Sciatic nerve (tissue), 2 donors: ENCODE results near the gene ATOSA. TPM values are rescaled to one million over a fixed set of nuclear protein-coding genes. Genes with fewer than 3 reads are reported as not detected.

Source experiments
- ATAC-seq: fragments of 200-7000 bp; cut with Tn5 transposase; one replicate; pipeline ENCODE4 v1.9.1; 2020; ENCODE audit warnings: mild to moderate bottlenecking, moderate library complexity
- DNase-seq: peaks from one replicate; pipeline ENCODE4 v3.0.0-alpha.2; 2020; ENCODE audit warnings: low spot score
- intact Hi-C: fragments of 100-400 bp; cut with DNase I; formaldehyde crosslinking; loops from one replicate; pipeline ENCODE4 v1.14.2; 2022
- total RNA-seq: library from RNA; stranded (reverse); fragmentation: NEBNext Ultra II Directional; extraction: Animal tissue kit (Norgen Biotek cat#: 25700); gene quantifications from one replicate; pipeline ENCODE4 v1.2.1, GENCODE V29; 2021
- donor health status: DM: no; HTN: no; CAD: no.
- donor health status: DM: no; HTN: no; CAD: no.

The ATOSA gene
- total RNA-seq, 1 donor from 2014 or later, result 39.3 TPM

- ATAC-seq, result no peak
These were observed 17.9 kb upstream of the ATOSA start for GRCh38 chr15:52697051-52697450.

DNA sequence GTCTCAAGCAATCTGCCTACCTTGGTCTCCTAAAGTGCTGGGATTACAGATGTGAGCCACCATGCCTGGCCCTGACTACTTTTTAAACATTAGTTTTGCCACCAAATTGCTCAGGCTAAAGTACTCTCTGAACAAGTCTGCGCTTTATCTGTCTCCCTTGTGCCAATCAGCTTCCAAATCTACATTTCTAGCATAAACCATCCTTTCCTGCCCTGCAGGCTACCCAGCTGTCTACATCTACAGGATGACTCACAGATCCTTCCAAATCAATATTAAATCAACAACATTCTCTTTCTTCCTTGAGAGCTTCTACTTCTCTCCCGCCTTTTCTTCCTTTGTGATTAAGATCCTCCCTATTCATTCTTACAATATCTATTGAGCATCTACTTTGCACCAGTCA is 16.0 kb upstream of the ATOSA start:
- intact Hi-C loops, result no loop called here
- no peak for ATAC-seq
- no peak for DNase-seq

More at GRCh38 chr15:52697051-52697450, 17.9 kb upstream of the ATOSA start:
- no peak for DNase-seq
- intact Hi-C loops, result no loop called here

- intact Hi-C loops, result no loop called here
- no peak for DNase-seq
- ATAC-seq, result no peak
These were observed 10.4 kb upstream of the ATOSA start for GRCh38 chr15:52689562-52689961.

GRCh38 chr15:52683580-52683979 is 4.4 kb upstream of the ATOSA start:
- intact Hi-C loops, result no loop called here
- DNase-seq (no peak), ATAC-seq (no peak)

DNA sequence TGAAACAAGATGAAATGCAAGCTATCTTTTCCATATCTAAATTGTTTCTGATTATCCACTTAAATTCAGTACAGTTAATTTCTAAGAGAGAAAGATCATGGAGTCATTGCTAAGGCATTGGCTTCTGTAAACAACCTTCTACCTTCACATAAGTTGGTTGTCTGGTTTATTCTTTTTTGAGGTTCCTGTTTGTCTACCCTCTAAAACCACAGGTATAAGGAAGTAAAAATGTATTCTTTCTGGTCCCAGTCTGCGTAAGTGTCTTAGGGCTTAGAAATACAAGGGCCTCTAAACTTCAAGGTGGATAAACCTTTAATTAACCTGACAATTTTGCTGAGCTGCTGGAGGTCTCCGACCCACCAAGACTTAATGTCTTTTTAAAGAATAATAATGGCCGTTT is 3.6 kb upstream of the ATOSA start:
- no peak for DNase-seq
- no peak for ATAC-seq
- intact Hi-C loops, result no loop called here

DNA sequence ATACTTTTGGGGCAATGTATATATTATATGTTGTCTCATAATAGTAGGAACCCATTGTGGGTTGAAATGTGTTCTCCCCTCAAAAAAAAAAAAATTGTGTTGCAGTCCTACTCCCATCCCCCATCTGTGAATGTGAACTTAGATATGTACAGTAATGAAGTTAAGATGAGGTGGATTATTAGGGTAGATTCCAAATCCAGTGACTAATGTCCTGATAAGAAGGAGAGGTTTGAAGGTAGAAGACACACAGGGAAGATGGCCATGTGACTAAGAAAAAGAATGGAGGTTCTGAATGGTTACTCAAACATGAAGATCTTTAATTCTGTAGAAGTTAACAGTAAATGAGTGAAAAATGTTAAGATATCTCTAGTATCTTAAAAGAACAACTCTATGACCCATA is 3.0 kb upstream of the ATOSA start:
- ATAC-seq (no peak), DNase-seq (no peak)
- intact Hi-C loops, result no loop called here

DNA sequence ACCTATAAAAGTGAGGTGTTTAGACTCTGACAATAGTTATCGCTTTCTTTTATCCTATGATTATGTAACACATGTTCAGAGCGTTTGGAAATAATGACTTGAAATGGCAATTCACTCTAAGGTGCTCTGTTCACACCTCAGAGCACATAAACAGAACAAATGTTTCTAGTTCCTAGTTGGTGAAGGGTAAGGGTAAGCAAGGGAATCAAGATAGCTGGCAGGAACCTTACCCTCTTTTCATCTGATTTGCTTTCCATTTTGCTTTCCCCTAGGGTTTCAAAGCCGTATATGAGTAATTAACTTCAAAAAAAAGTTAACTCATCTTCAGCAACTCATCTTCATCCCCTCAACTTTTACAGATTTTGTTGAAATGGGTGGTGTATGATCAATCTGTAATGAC is 2.3 kb upstream of the ATOSA start:
- ATAC-seq (no peak), DNase-seq (no peak)
- intact Hi-C loops, result no loop called here

DNA sequence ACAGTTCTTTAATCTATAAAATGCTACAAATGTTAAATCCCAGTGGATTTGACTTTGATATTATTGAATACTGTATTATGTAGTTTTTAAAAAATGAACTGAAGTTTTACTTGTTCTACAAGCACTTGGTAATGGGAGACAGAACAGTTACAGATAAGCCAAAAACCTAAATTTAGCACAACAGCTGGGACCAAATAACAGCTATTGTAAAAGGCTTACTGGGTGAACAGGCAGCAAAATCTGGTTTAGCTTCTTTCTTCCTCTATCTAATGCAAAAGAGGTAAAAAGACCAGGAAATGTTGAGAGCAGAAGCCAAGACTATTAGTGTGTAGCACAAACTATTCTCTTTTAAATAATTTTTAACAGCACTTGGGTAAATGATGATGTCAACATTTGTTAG is 1.6 kb upstream of the ATOSA start:
- intact Hi-C loops, result no loop called here
- ATAC-seq, result no peak
- DNase-seq, result no peak

GRCh38 chr15:52680041-52680391 is 828 bp upstream of the ATOSA start:
- intact Hi-C loops, result no loop called here
- peak; percentile 2 for ATAC-seq
- DNase-seq, result no peak

DNA sequence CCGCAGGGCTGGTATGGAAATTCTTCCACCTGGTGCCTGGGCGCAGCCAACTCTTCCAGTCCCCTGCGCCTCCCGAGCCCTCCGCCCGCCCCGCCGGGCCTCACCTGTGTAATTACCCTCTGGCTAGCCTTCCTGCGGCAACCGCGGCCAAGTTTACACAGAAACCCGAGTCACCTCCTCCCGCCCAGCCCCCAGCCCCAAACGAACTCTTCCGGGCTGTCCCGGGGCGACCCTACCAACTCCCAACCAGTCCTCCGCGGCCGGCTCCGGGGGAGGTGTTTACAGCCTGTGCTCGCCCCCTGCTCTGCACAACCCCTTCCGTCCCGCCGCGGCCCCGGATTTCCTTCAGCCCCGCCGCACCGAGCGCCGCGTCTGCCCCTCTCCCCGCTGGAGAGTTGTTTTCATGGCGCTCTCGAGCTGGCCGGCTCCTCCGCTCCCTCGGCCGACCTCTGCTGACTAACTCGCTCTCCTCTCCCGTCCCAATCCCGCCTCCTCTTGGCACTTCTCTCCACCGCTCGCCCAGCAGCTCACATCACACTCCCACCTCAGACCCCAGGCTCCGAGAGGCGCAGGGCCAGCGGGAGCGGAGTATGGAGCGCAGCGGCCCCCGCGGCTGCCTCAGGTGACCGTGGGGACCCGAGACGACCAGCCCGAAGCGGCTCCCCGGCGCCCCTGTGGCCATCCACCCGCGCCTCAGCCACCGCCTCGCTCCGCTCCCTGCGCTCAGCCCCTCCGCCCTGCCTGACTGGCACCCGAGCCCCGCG is 538 bp downstream of the ATOSA start:
- peak; percentile 70 for ATAC-seq
- intact Hi-C loops, result no loop called here
- DNase-seq, result peak; percentile 76

DNA sequence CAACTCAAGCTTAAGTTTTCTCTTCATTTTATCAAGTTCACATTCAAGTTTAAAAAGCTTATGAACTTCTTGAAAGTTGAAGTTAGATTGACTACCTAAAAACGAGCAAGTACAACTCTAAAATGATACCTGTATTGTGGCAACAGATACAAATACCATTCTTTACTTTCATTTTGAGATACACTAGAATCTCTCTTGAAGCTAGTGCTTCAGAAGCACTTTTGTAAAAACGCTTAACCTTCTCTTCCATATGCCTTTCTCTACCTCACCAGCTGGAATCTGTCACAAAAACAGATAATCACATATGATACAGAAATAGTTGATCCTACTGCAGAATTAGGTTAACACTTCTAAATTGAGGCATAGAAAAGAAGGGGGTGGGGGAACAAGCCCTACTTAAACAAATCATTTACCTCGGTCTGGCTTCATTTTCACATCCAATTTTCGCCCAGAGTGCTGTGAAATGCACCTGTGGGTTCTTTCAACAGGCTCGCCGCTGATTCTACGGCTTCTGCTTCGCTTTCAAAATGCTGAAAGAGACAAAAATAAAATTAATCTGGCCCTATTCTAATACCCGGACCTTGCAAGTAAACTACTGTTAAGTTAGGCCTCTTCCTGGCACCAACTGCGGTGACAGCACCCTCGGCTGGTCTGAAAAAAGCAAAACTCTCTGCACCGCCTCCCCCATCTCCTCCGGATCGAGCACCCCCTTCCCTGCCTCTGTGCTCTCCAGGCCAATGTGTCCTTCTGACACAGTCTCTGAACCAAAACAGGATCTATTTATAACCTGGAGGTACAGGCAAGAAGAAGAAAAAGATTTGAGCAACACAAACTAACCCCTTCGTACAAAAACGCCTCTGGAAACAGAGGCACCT is 1.4 kb downstream of the ATOSA start:
- ATAC-seq, result peak; percentile 83
- DNase-seq, result peak; percentile 73
- intact Hi-C loops, result no loop called here

DNA sequence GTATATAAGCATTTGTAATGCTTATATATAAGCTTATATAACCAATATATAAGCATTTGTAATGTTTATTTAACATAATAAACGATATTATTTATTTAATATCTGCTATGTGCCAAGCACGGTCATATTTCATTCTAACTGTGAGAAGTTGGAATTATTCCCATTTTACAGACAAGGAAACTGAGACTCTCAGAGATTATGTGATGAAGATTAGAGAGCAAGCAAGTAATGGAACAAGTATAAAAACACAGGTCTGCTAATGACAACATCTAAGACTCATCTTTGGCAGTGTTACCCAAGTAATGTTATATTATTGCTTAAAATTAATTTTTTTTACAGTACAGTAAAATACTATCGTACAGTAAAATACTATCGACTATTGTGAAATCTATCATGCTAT is 4.4 kb downstream of the ATOSA start:
- no peak for ATAC-seq
- DNase-seq, result no peak
- intact Hi-C loops, result no loop called here

GRCh38 chr15:52673734-52674133 is 5.5 kb downstream of the ATOSA start:
- intact Hi-C loops, result no loop called here
- ATAC-seq (no peak), DNase-seq (no peak)

GRCh38 chr15:52673312-52673711 is 5.9 kb downstream of the ATOSA start:
- ATAC-seq (no peak), DNase-seq (no peak)
- intact Hi-C loops, result no loop called here

DNA sequence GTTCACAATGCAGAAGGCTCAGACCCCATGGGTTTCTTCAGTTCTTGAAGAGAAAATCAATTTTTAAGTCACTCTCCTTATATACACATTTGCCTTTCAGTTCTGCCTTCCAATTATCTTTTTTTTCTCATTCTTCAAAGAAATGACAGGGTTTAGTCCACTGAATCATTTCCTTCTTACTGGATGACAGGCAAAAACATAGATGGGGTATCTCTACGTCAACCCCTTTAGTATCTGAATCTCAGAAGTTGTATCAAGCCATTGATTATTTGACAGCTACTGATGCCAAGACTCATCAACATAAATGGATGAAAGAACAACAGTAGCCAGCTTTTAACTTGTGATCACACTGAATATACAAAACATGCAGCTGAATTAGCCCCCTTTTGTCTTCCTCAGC is 6.5 kb downstream of the ATOSA start:
- intact Hi-C loops, result no loop called here
- ATAC-seq (no peak), DNase-seq (no peak)

DNA sequence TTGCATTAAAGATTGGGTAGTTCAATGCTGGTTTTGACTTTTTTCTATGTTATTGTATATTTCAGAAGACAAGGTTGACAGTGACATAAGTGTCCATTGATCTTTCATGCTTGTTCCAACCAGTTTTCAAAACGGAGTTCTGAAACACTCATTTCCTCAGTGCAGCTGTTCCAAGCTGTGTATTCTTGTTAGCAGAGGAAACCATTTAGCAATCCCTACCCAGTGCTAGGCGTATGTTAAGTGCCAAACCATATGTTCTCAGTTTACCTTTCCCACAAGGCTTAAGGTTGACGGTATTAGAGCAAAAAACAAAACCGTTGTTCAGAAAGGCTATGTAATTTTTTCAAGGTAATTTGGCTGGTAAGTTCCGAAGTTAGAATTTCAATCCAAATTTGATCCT is 9.1 kb downstream of the ATOSA start:
- intact Hi-C loops, result no loop called here
- no peak for DNase-seq
- ATAC-seq, result no peak

DNA sequence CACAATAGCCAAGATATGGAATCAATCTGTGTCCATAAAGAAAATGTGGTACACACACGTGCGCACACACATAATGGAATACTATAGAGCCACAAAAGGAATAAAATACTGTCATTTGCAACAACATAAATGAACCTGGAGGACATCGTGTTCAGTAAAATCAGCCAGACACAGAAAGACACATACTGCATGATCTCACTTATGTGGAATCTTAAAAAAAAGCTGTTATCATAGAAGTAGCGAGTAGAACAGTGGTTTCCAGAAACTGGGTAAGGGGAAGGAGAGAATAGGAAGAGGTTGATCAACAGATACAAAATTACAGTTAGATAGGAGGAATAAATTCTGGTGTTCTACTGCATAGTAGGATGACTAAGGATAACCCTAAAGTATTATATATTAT is 11.1 kb downstream of the ATOSA start:
- ATAC-seq (no peak), DNase-seq (no peak)
- intact Hi-C loops, result no loop called here

DNA sequence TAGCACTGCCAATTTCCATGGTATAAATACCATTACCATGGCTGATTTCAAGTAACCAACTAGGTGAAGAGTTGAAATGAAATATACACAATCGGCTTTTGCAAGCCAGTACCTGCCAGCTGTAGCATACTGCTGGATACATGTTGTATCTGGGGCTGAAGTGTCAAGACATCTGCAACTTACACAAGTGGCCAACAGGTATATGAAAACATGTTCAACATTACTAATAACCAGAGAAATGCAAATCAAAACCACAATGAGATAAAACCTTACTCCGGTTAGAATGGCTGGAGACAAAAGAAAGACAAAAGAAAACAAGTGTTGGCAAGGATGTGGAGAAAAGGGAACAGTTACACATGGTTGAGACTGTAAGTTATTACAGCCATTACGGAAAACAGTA is 11.6 kb downstream of the ATOSA start:
- no peak for ATAC-seq
- intact Hi-C loops, result no loop called here
- DNase-seq, result no peak

- intact Hi-C loops, result no loop called here
- no peak for ATAC-seq
- no peak for DNase-seq
These were observed 15.5 kb downstream of the ATOSA start for GRCh38 chr15:52663536-52664294.

DNA sequence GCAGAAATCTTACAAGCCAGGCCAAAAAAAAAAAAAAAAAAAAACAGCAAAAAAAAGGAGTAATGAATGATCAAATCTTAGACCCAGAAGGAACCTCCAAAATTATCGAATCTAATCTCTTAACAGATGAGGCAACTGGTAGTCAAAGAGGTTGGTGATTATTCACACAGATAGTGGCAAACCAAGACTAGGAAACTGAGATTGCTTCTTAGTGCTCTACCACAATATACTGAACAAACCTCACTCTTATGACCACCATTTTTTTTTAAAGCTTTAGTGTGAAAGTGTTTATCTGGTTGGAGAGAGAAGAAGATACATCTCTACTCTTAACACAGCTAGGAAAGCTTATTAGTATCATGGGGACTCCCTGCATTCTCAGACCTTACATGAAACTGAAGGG is 17.3 kb downstream of the ATOSA start:
- no peak for ATAC-seq
- DNase-seq, result no peak
- intact Hi-C loops, result no loop called here
